HG03135 (cell line): ENCODE measurements around the gene GPR150.
"Not testable (repeated sequence)": the region's sequence is repeated elsewhere in the genome, so short reads cannot be mapped to it uniquely, and the experiment has no call there.

Experiments
- ATAC-seq: cut with Tn5 transposase; IDR thresholded peaks from one replicate; pipeline ENCODE4 v1.9.1; 2021; ENCODE audit warnings: mild to moderate bottlenecking, moderate library complexity; ENCODE audit not compliant: unreplicated experiment

Gene GPR150

GRCh38 chr5:95621839-95622629 lies 2.1 kb downstream of the GPR150 start:
- ATAC-seq: no peak

DNA sequence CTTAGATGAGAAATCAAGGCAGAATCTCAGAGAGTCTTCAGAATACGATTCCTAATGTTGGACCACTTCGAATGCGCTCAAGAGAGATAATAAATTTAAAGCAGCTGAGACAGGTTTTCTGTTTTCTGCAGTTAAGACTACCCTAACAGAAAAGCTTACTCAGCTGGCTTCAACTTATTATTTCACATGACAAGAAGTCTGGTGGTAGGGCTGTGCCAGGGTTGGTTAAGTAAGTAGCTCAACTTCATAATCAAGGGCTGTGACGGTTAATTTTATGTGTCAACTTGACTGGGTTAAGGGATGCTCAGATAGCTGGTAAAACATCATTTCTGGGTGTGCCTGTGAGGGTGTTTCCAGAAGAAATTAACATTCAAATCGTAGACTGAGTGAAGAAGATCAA lies 3.8 kb downstream of the GPR150 start:
- ATAC-seq: no peak

DNA sequence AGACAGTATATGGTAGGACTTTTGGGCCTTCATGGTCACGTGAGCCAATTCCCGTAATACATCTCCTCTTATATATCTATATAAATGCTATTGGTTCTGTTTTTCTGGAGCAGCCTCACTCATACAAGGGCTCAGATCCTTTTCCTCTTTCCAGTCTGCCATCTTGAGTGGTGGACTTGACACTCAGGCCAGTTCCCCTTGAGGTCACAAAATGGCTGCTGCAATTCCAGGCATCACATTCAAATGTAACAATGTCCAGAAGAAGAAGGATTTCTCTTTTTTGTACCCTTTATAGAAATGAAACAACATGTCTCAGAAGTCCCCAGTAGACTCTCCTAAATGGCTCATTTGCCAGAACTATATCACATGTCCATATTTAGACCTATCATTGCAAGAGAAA lies 4.5 kb downstream of the GPR150 start:
- ATAC-seq: no peak

- ATAC-seq: no peak
These were observed 6.8 kb downstream of the GPR150 start for GRCh38 chr5:95626701-95627100.

GRCh38 chr5:95627971-95628810 lies 8.3 kb downstream of the GPR150 start:
- no peak for ATAC-seq

DNA sequence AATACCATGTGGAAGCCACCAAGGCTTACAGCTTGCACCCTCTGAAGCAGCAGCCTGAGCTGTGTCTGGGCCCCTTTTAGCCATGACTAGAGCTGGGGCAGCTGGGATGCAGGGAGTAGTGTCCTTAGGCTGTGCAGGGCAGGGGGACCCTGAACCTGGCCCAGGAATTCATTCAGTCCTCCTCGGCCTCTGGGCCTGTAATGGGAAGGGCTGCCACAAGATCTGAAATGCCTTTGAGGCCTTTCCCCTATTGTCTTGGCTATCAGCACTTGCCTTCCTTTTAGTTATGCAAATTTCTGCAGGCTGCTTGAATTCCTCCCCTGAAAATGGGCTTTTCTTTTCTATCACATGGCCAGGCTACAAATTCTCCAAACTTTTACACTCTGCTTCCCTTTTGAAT lies 9.0 kb downstream of the GPR150 start:
- ATAC-seq: no peak

- ATAC-seq: no peak
These were observed 10.6 kb downstream of the GPR150 start for GRCh38 chr5:95630394-95630917.

DNA sequence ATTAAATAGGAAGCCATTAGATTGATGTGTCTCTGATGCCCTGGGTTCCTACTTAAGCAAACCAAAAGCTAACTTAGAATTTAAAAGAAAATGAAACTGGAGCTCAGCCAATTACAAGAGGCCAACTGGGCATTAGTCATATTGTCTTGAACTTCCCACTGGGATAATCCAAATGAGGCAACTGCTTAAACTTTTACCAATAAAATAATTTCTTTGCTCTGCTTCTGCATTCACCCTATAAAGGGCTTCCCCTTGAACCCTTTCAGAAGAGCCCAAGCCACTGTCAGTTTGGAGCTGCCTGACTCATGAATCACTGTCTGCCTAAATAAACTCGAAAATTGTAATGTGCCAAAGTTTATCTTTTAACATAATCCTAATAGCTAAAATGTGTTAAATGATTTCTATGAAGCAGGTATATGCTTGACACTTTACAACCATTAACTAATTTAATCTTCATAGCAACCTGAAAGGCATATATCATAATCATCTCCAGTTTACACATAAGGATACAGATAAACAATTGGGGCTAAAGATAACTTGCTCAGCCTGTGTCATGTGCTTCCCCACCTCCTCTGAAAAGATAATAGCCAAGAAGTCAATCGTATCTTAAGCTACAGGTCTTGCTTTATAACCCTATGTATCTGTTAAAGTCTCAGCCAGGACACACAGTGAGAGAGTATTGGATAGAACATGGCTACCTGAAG lies 11.5 kb downstream of the GPR150 start:
- no peak for ATAC-seq

DNA sequence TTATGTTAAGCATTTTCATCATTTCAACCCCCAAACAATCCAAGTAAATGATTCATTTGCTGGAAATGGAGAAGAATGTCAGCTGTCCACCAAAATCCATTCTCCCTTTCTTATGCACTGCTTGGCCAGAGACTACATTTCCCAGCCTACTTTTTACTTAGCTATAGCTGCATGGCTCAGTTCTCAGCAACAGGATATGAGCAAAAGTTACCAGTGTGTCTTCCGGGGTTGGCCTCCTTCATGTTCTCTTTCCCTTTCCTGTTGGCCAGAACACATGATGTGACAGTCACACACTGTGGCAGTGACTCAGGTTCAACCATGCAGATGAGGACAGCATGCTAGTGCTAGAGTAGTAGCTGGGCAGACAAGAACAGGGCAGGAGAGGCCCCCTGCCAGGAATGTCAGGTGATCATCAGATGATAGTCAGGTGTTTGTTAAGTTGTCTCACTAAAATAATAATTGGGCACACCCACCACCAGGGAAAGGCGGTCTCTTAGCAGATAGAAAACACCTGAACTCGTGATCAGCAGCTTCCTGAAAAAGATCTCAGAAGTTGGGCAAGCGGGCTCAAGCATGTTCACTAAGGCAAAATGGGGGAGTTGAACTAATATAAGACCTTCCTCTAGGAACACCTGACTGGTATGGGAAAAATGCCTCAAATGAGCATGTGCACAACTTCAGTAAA lies 12.2 kb downstream of the GPR150 start:
- peak; percentile 96 for ATAC-seq

DNA sequence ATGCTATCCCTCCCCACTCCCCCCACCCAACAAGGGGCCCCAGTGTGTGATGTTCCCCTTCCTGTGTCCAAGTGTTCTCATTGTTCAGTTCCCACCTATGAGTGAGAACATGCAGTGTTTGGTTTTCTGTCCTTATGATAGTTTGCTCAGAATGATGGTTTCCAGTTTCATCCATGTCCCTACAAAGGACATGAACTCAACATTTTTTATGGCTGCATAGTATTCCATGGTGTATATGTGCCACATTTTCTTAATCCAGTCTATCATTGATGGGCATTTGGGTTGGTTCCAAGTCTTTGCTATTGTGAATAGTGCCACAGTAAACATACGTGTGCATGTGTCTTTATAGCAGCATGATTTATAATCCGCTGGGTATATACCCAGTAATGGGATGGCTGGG lies 13.1 kb downstream of the GPR150 start:
- ATAC-seq: not testable (repeated sequence)

- ATAC-seq: no peak
These were observed 13.8 kb downstream of the GPR150 start for GRCh38 chr5:95633671-95634070.

GRCh38 chr5:95634081-95634480 lies 14.2 kb downstream of the GPR150 start:
- ATAC-seq: no peak

GRCh38 chr5:95638632-95639031 lies 18.7 kb downstream of the GPR150 start:
- ATAC-seq: no peak

DNA sequence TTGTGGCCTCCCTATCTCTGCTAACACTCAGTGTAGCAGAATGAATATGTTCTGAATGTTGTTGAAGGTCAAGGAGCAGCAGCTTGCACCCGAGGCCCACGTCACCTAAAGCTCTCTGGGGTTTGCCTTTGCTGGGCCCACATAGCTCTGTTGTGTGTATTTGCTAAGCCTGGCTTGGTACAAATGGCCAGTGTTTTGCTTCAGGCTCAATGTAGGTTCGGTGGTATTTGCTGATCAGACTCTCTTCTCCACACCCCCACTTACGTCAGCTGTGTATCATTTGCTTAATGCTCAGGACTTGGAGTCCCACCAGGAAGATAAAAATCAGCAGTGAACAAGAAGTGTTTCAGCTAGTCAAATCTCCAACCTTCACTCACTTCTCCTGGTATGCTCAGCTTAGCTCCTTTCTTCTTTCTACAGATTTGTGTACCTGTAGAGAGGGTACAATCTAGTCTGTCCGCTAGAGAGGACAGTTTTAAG lies 21.9 kb downstream of the GPR150 start:
- no peak for ATAC-seq

- ATAC-seq: no peak
These were observed 23.3 kb downstream of the GPR150 start for GRCh38 chr5:95643152-95643551.

DNA sequence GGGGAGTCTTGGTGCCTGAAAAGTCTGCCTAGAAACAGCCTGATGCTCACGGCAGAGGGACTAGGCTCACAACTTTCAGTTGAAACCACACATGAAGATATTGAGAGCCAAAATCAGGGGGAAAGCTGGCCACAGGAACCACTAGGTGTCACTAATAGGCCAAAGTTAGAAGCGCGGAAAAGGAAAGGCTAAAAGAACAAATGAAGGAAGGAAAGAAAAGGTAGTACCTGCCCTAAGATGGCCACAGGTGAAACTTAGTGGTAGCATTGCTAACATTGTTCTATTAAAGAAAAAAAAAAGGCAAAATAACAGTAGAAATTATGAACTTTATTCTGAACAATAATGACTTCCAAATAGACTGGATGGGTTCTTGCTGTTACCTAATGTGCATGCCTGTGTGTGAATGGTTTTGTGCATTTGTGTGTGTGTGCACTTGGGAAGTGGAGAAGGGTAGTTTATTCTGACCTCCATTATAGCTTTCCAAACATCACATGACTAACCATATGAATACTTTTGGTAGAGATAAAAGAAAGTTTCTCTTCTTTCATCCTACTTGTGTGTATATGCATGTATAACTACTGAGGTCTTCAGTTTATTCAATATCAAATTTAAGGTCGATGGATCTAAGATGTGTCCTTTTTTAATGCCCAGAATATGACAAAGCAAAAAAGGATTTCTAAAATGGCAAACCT lies 24.6 kb downstream of the GPR150 start:
- peak; percentile 33 for ATAC-seq

GRCh38 chr5:95646226-95646568 lies 26.3 kb downstream of the GPR150 start:
- ATAC-seq: not testable (repeated sequence)

DNA sequence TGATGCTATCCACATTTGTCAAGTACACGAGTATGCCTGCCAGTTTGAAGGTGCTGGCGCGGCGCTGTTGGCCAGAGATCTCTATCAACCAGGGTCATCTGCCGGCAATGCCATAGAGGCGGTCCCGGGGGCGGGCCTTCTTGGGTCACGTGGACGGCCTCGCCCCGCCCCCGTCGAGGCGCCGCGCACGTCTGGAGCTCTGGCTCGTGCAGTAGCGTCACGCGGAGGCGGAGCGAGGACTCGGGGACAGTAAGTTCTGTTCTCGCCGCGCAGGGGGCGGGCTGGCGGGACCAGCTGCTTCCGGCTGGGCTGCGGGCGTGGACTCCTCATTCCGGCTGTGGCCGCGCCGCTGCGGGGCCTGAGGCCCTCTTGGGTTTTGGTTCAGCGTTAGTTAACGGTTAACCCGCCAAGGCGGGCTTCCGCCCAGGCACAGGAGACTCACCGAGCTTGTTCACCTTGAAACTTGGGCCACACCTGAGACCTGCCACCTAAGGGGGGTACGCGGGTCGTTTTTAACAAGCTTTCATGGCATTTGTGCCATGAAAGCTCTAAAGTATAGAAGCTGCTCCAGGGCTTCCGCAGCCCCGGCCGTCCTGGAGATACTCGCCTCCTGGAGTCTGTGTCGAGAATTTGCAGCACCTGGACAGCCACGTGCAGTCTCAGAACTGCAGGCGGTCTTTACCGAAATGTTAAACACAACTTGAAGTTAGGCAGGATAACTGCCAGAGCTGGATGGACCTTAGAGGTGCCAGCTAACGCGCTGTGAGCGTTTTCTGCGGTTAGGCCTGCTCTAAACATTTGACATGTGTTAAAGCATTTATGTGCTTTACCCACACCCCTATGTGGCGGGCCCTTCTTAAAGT lies 26.9 kb downstream of the GPR150 start, which contains the start of gene RFESD:
RFESD (plus strand) TSS at position 209 of the 863 bp plus-strand sequence. CDS start 5,495 bp downstream, outside the sequence.
- ATAC-seq: peak; percentile 99
